ENCODE results near the gene MAN2A1. TPM values are rescaled to one million over a fixed set of nuclear protein-coding genes. Genes with fewer than 3 reads are reported as not detected.

MAN2A1 gene
- total and polyA plus RNA-seq, 2 experiments from 2014 or later: 32.5 to 129 TPM

GRCh38 chr5:109725135-109725534, 35.4 kb downstream of the MAN2A1 start:
- ATAC-seq (no peak), DNase-seq (ENCODE audit: low spot score) (no peak)
- no peak overlapping the region for H3K4me3 Mint-ChIP-seq

More at GRCh38 chr5:109725135-109725534, 35.4 kb downstream of the MAN2A1 start:
- peak overlapping the region; percentile 35; the same call in 1 of the 2 replicates for H3K27ac Mint-ChIP-seq
- Histone ChIP-seq H3K4me2 (no peak overlapping the region), H3K79me2 (replicated peaks; ENCODE audit: insufficient read depth) (peaks cover 74% of the 10 kb centered on the region), H3K36me3 (ENCODE audit: insufficient read depth) (no peaks in the 10 kb centered on the region; the same call in 1 of the 2 replicates), H3K4me3 (no peak overlapping the region), H4K20me1 (replicated peaks; ENCODE audit: insufficient read depth) (peaks cover 7% of the 10 kb centered on the region; the same call in 1 of the 2 replicates), H3K27me3 (ENCODE audit: insufficient read depth) (no peaks in the 10 kb centered on the region), H3K4me1 (ENCODE audit: insufficient read depth) (no peaks in the 10 kb centered on the region), H3F3A (replicated peaks; ENCODE audit: low read depth) (no peaks in the 10 kb centered on the region), H2AFZ (no peak overlapping the region), H3K27ac (ENCODE audit: low read depth) (no peak overlapping the region), H3K9me2 (ENCODE audit: insufficient read depth) (no peaks in the 10 kb centered on the region)
- no peaks in the 10 kb centered on the region for H3K27me3 Mint-ChIP-seq (ENCODE audit: insufficient read depth, low read depth, poor library complexity)
- peaks cover 15% of the 10 kb centered on the region; the same call in 2 of the 3 replicates for H3K36me3 Mint-ChIP-seq (ENCODE audit: low read depth)
- no peaks in the 10 kb centered on the region for H3K9me3 Mint-ChIP-seq
- no peak for TF ChIP-seq NANOG (IDR thresholded peaks at IDR 0.05; ENCODE audit: borderline replicate concordance)
- no peak for TF ChIP-seq ZNF331 (CRISPR knock-in tag; IDR thresholded peaks at IDR 0.05; ENCODE audit: low read depth)
- no peak for TF ChIP-seq EZH2phosphoT487 (IDR thresholded peaks at IDR 0.05; ENCODE audit: unreplicated experiment)
- no peak for TF ChIP-seq REST (IDR thresholded peaks at IDR 0.05; ENCODE audit: unreplicated experiment)
- TF ChIP-seq, protein P1, sequence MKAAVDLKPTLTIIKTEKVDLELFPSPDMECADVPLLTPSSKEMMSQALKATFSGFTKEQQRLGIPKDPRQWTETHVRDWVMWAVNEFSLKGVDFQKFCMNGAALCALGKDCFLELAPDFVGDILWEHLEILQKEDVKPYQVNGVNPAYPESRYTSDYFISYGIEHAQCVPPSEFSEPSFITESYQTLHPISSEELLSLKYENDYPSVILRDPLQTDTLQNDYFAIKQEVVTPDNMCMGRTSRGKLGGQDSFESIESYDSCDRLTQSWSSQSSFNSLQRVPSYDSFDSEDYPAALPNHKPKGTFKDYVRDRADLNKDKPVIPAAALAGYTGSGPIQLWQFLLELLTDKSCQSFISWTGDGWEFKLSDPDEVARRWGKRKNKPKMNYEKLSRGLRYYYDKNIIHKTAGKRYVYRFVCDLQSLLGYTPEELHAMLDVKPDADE (IDR thresholded peaks at IDR 0.05): no peak
- TF ChIP-seq ZNF114 (CRISPR knock-in tag; IDR thresholded peaks at IDR 0.05): no peak
- no peak for TF ChIP-seq EZH2 (IDR thresholded peaks at IDR 0.05; ENCODE audit: low read depth, unreplicated experiment)
- no peak for TF ChIP-seq POLR2AphosphoS5 (IDR thresholded peaks at IDR 0.05; ENCODE audit: low read depth)
- TF ChIP-seq STAT1 (IDR thresholded peaks at IDR 0.05; ENCODE audit: unreplicated experiment): no peak
- TF ChIP-seq CTCF (conservative IDR thresholded peaks at IDR 0.05; ENCODE audit: low read depth in 2 of 2): no peak
- no peak for TF ChIP-seq JUNB (IDR thresholded peaks at IDR 0.05; ENCODE audit: unreplicated experiment)
- no peak for TF ChIP-seq CREB1 (CRISPR knock-in tag; IDR thresholded peaks at IDR 0.05; ENCODE audit: low read depth)
- peaks cover 5% of the 10 kb centered on the region; the same call in 2 of the 3 replicates for H3K4me1 Mint-ChIP-seq
